GM21717 (cell line): ENCODE measurements around the gene TUBB4A.
"Not testable (repeated sequence)": the region's sequence is repeated elsewhere in the genome, so short reads cannot be mapped to it uniquely, and the experiment has no call there.

Source experiments
- ATAC-seq: cut with Tn5 transposase; IDR thresholded peaks from one replicate; pipeline ENCODE4 v1.9.1; 2021; ENCODE audit warnings: mild to moderate bottlenecking, moderate library complexity; ENCODE audit not compliant: unreplicated experiment

Gene TUBB4A

DNA sequence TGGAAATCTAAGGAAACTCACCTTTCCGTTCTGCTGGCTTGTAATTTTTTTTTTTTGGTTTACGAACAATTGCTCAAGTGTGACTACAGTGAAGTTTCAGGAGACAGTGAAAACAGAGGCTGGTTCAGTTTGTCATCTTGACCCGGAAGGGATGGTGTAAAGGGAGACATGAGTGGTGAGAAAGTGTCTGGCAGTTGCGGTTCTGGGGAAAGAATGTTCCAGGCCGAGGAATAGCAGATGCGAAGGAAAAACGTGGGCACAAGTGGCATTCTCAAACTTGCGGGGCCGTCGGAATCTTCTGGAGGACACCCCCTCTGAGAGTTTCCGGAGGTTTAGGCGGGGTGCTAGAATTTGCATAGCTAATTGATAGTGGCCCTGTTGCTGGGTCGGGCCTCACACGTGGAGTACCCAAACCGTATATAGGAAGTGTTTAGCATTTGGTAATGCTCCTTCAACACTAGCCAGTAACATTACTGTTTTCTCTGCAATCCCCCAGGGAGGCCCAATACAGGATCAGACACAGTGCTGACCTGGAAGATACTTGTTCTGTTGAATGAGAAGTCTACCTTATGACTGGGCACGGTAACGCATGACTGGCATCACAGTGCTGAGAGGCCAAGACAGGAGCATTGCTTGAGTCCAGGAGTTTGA lies 25.9 kb upstream of the TUBB4A start:
- ATAC-seq, result peak; percentile 36

DNA sequence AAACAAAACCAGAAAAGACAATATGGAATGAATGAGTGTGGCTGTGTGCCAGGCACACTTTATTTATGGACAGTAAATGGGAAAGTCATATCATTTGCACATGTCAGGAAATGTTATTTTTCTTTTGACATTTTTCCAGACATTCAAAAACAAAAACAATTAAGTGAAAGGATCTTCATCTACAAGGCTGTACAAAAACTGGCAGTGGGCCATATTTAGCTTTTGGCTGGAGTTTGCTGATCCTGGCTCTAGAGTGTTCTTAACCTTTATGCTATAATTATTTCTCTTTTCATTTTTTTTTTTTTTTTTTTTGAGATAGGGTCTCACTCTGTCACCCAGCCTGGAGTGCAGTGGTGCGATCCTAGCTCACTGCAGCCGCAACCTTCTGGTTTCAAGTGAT lies 22.2 kb upstream of the TUBB4A start:
- no peak for ATAC-seq

DNA sequence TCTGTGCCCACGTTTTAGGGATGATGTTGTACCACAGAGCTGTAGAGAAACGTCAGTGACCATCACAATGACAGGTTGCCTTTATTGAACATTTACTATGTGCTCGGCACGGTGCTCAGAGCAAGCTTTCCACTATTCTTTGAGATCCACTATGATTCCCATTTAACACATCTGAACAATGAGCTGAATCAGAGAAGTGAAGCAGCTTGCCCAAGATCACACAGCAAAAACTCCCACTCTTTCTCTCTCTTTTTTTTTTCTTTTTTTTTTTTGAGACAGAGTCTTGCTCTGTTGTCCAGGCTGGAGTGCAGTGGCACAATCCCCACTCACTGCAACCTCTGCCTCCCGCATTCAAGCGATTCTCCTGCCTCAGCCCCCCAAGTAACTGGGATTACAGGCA lies 20.6 kb upstream of the TUBB4A start:
- ATAC-seq, result no peak

DNA sequence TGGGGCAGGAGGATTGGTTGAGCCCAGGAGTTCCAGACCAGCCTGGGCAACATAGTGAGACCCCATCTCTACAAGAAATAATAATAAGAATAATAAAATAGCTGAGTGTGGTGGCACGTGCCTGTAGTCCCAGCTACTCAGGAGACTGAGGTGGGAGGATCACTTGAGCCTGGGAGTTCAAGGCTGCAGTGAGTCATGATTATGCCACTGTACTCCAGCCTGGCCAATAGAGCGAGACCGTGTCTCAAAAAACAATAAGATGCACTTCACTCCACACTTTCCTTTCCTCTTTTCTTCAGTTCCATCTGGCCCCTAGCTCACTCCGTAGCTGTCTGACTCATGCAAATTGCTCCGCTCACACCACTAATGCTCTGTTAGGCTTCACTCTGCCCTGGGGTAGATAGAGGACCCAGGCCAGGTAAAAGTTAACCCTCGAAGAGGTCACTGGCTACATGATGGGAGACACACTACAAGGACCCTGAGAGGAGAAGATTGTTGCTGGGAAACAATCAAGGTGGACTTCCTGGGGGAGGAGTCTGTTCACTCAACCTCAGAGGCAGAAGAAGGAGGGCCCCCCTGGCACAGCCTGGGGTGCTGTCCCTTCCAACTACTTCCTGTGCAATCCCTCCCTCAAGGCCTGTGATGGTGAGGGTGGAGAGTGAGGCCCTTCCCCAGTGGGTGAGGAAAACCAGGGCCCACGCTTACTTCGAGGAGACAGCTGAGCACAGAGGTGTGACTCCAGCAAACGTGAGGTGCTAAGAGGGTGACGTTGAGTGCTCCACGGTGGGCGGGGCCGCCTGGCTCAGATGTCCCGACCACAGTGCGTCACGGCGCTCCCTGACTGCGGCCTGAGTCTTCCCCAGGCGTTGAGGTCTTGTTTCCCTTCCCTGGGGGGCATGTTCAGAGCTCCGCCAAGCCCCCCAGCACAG lies 19.9 kb upstream of the TUBB4A start:
- ATAC-seq, result peak; percentile 41

DNA sequence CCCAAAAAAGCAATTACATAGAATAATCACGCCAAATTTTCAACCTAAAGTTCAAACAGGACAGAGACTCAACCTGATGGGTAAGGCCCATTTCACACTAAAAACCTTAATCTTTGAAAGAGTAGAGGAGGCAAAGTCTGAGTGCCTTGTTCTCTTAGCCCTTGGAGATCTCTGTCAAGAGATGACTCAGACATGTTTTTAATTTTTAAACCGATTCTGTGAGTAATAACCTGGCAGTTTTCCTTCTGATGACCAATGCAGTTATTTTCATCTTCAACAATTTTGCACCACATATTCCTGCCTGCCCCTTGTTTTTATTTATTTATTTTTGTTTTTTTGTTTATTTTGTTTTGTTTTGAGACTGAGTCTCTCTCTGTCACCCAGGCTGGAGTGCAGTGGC lies 17.2 kb upstream of the TUBB4A start:
- ATAC-seq, result no peak

DNA sequence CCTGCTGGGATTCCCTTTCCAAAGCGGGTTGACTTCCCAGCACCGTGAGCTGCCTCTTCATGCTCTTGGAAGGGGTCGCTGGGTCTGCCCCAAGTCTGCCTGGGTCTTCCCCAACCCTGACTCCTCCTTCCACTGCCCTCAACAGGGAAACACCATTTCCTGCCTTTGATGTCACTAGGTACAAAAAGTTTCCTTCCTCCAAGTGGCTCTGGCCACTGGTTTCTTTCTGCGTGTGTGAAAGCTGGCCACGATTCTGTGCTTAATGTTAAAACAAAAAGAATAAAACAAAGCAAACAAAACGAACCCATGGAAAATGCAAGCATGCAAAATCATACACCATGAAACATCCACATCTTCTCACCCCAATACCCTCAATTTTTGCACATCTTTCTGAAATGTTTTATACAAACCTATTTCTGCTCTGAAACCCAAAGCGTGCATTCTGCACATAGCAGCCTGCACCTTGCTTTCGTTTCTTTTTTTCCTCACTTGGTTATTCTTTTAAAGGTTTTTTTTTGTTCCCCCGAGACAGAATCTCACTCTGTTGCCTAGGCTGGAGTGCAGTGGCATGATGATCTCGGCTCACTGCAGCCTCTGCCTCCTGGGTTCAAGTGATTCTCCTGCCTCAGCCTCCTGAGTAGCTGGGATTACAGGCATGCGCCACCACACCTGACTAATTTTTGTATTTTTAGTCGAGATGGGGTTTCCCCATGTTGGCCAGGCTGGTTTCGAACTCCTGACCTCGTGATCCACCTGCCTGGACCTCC lies 16.2 kb upstream of the TUBB4A start:
- no peak for ATAC-seq

DNA sequence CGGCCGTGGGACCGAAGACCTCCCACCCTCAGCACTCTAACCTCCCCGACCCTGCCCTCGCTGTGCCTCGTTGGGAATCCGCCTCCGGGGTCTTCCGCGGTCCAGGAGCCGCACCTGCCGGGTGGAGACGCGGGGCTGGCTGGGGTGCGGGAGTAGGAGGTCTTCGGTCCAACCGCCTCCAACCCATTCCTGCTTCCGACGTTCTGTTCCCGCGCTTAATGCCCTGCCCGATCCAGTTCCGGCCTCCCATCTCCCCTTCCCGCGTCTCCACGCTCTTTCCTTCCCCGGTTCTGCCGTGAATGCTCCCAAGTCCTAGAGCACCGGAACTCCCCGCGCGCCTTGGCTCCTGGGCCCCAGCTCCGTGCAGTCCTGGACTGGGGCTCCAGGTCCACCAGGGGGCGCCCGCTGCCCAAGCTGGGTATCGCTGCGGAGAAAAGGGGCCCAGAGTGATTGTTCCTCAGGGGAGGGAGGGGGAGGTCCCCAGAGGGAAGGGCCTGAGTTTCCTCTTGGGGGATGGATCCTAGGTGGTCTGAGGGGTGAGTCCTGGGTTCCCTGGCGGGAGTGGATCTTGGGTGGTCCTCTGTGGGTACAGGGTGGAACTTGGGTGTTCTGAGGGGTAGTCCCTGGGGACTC lies 14.7 kb upstream of the TUBB4A start:
- no peak for ATAC-seq

DNA sequence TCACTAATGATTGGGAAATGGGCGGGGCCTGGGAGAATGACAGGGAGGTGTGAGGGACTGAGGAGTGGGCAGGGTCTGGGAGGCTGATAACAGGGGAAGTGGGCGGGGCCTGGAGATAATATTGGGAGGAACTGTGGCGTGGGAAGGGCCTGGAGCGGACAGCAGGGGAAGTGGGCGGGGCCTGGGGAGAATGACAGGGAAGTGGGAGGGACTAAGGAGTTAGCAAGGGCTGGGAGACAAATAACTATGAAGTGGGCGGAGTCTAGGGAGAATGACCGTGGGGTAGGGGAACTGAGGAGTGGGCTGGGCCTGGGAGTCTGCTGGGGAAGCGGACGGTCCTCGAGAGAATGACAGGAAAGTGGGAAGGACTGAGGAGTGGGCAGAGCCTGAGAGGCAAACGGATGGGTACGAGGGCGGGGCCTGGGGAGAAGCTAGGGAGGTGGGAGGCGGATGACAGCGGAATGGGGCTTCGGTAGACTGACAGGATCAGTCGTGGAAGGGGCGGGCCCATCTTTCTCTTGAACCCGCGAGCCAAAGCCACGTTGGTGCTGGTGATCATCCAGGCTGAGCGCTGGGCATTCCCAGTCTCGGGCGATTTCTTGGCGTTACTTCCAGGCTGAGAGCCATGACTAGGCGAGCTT lies 14.0 kb upstream of the TUBB4A start:
- no peak for ATAC-seq

DNA sequence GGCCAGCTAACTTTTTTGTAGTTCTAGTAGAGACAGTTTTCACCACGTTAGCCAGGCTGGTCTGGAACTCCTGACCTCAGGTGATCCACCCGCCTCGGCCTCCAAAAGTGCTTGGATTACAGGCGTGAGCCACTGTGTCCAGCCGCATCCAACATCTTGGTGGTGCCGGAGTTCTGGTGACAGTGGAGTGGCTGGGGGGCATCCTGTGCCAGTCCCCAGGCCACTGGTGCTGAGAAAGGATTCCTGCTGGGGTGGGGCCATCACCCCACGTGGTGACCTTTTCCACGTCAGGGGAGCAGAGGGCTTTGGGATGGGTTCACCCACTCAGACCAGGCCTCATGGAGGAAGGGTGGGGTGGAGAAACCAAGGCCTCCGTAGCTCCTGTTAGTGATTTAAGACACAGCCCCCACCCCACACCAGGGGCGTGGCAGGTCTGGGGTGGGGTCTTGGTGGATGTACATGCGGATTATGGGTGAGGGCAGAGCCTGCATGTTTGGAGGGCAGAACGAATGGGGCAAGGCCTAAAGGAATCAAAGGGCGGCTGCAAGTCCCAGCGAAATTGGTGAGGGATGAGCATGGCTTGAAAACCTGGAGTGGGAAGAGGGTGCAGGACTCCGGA lies 12.9 kb upstream of the TUBB4A start:
- no peak for ATAC-seq

DNA sequence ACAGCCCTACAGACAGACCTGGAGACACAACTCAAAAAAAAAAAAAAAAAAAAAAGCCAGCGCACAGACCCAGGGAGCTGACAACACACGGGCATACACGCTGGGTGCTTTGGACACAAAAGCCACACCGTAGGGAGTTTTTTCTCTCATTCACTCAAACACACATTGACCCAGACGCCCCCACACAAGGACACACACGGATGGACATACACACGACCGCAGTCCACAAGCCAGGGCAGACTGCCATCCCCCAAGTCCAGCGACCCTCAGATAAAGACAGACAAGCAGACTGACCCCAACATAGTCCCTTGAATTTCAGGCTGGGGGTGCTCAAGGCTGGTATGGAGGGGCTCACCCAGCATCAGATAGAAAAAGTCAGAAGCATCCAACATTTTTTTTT lies 12.0 kb upstream of the TUBB4A start:
- no peak for ATAC-seq

DNA sequence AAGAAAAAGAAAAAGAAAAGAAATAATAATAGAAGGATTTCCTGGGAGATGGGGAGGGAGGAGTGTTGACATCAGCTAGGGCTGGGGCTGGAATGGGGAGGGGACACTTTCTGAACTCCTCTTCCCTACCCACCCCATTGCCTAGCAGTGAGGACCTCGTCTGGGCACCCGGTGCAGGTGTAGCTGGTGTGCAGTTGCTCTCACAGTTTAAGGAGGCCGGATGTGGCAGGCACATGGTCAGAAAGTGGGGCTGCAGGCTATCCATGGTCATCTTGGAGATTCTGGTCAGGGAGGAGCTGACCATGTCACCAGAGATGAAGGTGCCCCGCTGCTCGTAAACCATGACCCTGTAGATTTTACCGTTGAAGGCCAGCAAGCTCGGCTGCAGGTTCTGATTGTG lies 8.5 kb upstream of the TUBB4A start:
- no peak for ATAC-seq

DNA sequence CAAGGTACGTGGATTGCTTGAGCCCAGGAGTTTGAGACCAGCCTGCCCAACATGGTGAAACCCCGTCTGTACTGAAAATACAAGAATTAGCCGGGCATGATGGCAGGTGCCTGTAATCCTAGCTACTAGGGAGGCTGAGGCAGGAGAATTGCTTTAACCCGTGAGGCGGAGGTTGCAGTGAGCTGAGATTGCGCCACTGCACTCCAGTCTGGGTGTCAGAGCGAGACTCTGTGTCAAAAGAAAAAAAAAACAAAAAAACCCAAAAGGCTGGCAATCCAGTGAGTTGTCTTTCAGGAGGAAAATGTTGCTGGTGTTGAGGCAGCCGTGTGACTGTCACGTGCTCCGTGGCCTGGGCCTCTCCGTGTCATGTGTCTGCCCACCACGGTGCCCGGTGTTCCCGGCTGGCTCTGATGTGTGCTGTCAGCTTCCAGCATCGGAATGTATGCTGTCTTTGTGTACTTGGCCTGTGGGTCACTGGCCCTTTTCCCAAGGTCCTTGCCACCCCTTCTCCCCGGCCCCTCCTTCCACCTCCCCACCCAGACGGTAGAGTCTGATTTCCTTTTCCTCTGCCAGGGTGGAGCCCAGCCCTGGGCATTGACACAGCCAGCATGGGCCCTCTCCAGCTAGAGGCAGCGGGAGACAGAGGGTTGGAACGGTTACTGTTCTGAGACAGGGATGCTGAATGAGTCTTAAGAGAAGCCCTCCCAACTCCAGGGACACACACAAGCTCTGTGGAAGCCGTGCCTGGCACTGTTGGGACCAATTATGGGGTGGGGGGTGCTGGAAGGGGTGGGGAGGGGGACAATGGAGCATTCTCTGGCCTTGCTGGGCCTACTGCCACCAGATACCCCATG lies 7.2 kb upstream of the TUBB4A start:
- no peak for ATAC-seq

DNA sequence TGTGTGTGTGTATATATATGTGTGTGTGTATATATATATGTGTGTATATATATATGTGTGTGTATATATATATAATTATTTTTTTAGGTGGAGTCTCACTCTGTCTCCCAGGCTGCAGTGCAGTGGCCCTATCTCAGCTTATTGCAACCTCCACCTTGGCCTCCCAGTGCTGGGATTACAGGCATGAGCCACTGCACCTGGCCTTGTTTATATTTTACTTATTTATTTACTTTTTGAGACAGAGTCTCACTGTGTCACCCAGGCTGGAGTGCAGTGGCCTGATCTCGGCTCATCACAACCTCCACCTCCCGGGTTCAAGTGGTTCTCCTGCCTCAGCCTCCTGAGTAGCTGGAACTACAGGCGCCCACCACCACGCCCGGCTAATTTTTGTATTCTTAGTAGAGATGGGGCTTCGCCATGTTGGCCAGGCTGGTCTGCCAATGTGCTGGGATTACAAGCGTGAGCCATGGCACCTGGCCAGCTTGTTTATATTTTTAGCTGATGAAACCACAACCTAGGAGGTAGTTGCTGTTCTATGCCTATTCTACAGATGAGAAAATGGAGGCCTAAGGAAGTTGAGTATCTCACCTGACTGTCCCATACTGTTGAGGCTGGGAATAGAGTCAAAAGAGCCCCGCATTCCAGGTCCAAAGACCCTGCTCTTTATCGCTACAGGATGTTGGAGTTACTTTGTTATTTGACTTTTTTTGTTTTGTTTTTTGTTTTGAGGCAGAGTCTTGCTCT lies 6.1 kb upstream of the TUBB4A start:
- not testable (repeated sequence) for ATAC-seq

DNA sequence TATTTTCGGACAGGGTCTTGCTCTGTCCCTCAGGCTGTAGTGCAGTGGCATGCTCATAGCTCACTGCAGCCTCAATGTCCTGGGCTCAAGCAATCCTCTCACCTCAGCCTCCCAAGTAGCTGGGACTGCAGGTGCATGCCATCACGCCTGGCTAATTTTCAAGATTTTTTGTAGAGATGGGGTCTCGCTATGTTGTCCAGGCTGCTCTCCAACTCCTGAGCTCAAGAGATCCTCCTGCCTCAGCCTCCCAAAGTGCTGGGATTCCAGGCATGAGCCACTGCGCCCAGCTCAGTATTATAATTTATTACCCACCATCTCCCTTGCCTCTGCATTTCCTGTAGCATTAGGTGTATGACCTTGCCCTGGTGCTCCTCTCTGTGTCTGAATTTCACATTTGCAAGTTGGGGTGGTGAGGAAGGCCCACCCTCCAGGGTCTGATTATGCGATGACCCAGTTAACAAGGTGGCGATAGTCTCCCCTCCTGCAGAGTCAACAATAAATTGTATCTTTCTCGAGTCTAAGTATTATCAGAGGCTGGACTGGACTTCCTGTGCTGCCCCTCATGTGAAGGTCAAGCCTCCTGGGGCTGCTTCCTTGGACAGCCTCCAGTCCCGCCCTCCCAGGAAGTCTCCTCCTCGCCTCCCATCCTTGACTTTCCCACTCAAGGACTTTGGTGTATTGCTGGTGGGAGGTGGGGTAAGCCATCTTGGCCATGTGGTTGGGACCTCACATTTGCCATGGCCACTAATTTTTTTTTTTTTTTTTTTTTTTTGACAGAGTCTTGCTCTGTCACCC lies 1.5 kb upstream of the TUBB4A start:
- ATAC-seq, result no peak

DNA sequence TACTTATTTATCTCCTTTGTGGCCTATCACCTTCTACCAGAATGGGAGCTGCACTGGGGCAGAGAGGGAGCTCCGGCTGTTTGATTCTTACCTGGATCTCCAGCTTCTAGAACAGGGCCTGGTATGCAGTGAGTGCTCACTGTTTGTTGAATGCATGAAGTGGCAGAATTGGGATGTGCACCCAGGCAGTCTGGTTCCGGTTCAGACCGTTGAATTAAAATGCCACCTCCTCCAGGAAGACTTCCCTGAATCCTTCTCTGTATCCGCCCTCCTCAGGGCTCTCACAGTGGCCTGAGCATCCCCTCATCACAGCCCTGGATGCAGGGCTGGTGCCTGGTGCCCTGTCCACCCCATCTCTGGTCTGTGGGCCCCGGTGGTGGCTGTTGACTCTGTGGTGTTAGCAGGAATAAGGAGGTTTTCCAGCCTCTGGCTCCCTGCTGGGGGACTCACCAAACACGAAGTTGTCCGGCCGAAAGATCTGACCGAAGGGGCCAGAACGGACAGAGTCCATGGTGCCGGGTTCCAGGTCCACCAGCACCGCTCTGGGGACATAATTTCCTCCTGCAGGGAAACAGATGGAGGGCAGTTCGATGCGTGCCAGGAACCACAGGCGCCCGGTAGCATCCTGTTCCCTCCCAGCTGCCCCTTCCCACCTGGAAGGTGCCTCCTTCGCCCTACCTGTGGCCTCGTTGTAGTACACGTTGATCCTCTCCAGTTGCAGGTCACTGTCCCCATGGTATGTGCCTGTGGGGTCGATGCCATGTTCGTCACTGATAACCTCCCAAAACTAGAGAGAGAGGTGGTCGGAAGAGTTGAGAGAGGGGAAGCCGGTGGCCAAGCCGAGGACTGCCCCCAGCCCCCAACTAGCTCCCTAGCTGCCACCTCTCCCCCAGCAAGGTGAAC lies 1.0 kb downstream of the TUBB4A start:
- ATAC-seq, result no peak

DNA sequence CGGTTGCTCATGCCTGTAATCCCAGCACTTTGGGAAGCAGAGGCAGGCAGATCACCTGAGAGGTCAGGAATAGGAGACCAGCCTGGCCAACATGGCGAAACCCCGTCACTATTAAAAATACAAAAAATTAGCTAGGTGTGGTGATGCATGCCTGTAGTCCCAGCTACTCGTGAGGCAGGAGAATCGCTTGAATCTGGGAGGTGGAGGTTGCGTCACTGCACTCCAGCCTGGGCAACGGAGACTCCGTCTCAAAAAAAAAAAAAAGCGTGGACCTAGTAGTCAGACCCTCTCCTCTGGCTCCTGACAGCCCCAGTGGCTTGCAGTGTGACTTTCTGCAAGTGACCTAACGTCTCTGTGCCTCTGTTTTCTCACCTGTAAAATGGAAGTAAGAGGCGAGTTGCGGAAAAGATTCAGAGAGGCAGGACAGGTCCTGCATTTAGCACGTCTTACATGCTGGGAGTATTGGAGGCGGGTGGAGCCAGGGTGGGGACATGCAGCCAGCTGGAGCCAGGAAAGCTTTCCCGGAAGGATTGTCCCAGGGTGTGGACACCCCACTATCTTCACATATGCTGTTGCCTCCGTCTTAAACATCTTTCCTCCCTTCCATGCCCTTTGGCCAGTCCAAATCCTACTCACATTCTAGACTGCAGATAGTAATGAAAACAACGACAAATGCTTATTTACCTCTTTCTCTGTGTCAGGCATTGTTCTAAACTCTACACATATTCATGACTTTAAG lies 2.9 kb downstream of the TUBB4A start:
- no peak for ATAC-seq
